HEK293 (cell line): Measurements from ENCODE around the gene RTL5.

Source experiments
- BCL11B ChIP-seq: fragments of 450-650 bp; formaldehyde crosslinking; IDR thresholded peaks from 2 replicates; pipeline ENCODE4 v1.5.1; 2016; ENCODE audit warnings: low read depth, missing biosample characterization, missing genetic modification characterization
- GLI4 ChIP-seq: fragments of 450-650 bp; formaldehyde crosslinking; IDR thresholded peaks from 2 replicates; pipeline ENCODE4 v1.5.1; 2016; ENCODE audit warnings: missing biosample characterization, missing genetic modification characterization
- GLIS2 ChIP-seq: fragments of 450-650 bp; formaldehyde crosslinking; IDR thresholded peaks from 2 replicates; pipeline ENCODE4 v1.5.1; 2016; ENCODE audit warnings: missing biosample characterization, missing genetic modification characterization
- HOXC10 ChIP-seq: sonication (generic); formaldehyde crosslinking; IDR thresholded peaks from 2 replicates; pipeline ENCODE4 v1.8.1; 2023; ENCODE audit warnings: mild to moderate bottlenecking, missing genetic modification reagents
- IKZF3 ChIP-seq: fragments of 450-650 bp; IDR thresholded peaks from 2 replicates; pipeline ENCODE4 v1.5.0; 2018; ENCODE audit warnings: missing biosample characterization, mild to moderate bottlenecking, missing genetic modification characterization, moderate library complexity
- KLF10 ChIP-seq: fragments of 450-650 bp; IDR thresholded peaks from 2 replicates; pipeline ENCODE4 v1.5.1; 2018; ENCODE audit warnings: missing biosample characterization, mild to moderate bottlenecking, missing genetic modification characterization
- KLF17 ChIP-seq: fragments of 450-650 bp; formaldehyde crosslinking; IDR thresholded peaks from 2 replicates; pipeline ENCODE4 v1.5.1; 2016; ENCODE audit warnings: missing biosample characterization, missing genetic modification characterization
- KLF8 ChIP-seq: fragments of 450-650 bp; formaldehyde crosslinking; IDR thresholded peaks from 2 replicates; pipeline ENCODE4 v1.5.1; 2016; ENCODE audit warnings: missing biosample characterization, missing genetic modification characterization
- PBX3 ChIP-seq: sonication (generic); formaldehyde crosslinking; IDR thresholded peaks from 2 replicates; pipeline ENCODE4 v1.8.1; 2022; ENCODE audit warnings: mild to moderate bottlenecking, moderate library complexity, missing genetic modification reagents
- PRDM4 ChIP-seq: fragments of 450-650 bp; formaldehyde crosslinking; IDR thresholded peaks from 2 replicates; pipeline ENCODE4 v1.5.1; 2017; ENCODE audit warnings: missing biosample characterization, missing genetic modification characterization
- SETDB1 ChIP-seq: IDR thresholded peaks from one replicate; pipeline ENCODE4 v1.6.1; 2017; ENCODE audit warnings: mild to moderate bottlenecking, low read length, moderate library complexity, mixed read lengths; ENCODE audit not compliant: insufficient read length
- SP7 ChIP-seq: fragments of 450-650 bp; formaldehyde crosslinking; IDR thresholded peaks from 2 replicates; pipeline ENCODE4 v1.5.1; 2016; ENCODE audit warnings: missing biosample characterization, missing genetic modification characterization
- ZFP37 ChIP-seq: fragments of 450-650 bp; formaldehyde crosslinking; IDR thresholded peaks from 2 replicates; pipeline ENCODE4 v1.5.1; 2016; ENCODE audit warnings: missing biosample characterization, missing genetic modification characterization
- ZNF174 ChIP-seq: fragments of 450-650 bp; formaldehyde crosslinking; IDR thresholded peaks from 2 replicates; pipeline ENCODE4 v1.5.0; 2017; ENCODE audit warnings: missing biosample characterization, mild to moderate bottlenecking, missing genetic modification characterization
- ZNF18 ChIP-seq: fragments of 450-650 bp; formaldehyde crosslinking; IDR thresholded peaks from 2 replicates; pipeline ENCODE4 v1.5.1; 2016; ENCODE audit warnings: missing biosample characterization, missing genetic modification characterization
- ZNF292 ChIP-seq: fragments of 450-650 bp; formaldehyde crosslinking; IDR thresholded peaks from 2 replicates; pipeline ENCODE4 v1.5.1; 2016; ENCODE audit warnings: low read depth, missing biosample characterization, missing genetic modification characterization, borderline replicate concordance
- ZNF311 ChIP-seq: fragments of 450-650 bp; formaldehyde crosslinking; IDR thresholded peaks from 2 replicates; pipeline ENCODE4 v1.5.1; 2017; ENCODE audit warnings: missing biosample characterization, missing genetic modification characterization, borderline replicate concordance
- ZNF341 ChIP-seq: fragments of 450-650 bp; formaldehyde crosslinking; IDR thresholded peaks from 2 replicates; pipeline ENCODE4; 2016; ENCODE audit warnings: low read depth, missing biosample characterization, missing genetic modification characterization
- ZNF366 ChIP-seq: fragments of 450-650 bp; formaldehyde crosslinking; conservative IDR thresholded peaks from 2 replicates; pipeline ENCODE4 v1.5.1; 2016; ENCODE audit warnings: missing biosample characterization, missing genetic modification characterization
- ZNF398 ChIP-seq: fragments of 450-650 bp; formaldehyde crosslinking; IDR thresholded peaks from 2 replicates; pipeline ENCODE4 v1.5.1; 2017; ENCODE audit warnings: missing biosample characterization, missing genetic modification characterization
- ZNF404 ChIP-seq: fragments of 450-650 bp; formaldehyde crosslinking; IDR thresholded peaks from 2 replicates; pipeline ENCODE4 v1.5.1; 2017; ENCODE audit warnings: missing biosample characterization, missing genetic modification characterization
- ZNF488 ChIP-seq: fragments of 450-650 bp; formaldehyde crosslinking; IDR thresholded peaks from 2 replicates; pipeline ENCODE4 v1.5.1; 2016; ENCODE audit warnings: missing biosample characterization, missing genetic modification characterization
- ZNF560 ChIP-seq: fragments of 450-650 bp; formaldehyde crosslinking; IDR thresholded peaks from 2 replicates; pipeline ENCODE4 v1.5.1; 2017; ENCODE audit warnings: missing biosample characterization, missing genetic modification characterization, borderline replicate concordance
- ZNF571 ChIP-seq: fragments of 450-650 bp; formaldehyde crosslinking; IDR thresholded peaks from 2 replicates; pipeline ENCODE4 v1.5.0; 2017; ENCODE audit warnings: missing biosample characterization, missing genetic modification characterization
- ZNF670 ChIP-seq: fragments of 450-650 bp; formaldehyde crosslinking; IDR thresholded peaks from 2 replicates; pipeline ENCODE4 v1.5.1; 2016; ENCODE audit warnings: missing biosample characterization, missing genetic modification characterization, low read depth
- ZNF692 ChIP-seq: fragments of 450-650 bp; formaldehyde crosslinking; IDR thresholded peaks from 2 replicates; pipeline ENCODE4 v1.5.1; 2016; ENCODE audit warnings: missing biosample characterization, missing genetic modification characterization
- ZNF707 ChIP-seq: fragments of 450-650 bp; formaldehyde crosslinking; IDR thresholded peaks from 2 replicates; pipeline ENCODE4 v1.5.1; 2016; ENCODE audit warnings: missing biosample characterization, missing genetic modification characterization
- ZNF785 ChIP-seq: fragments of 450-650 bp; formaldehyde crosslinking; IDR thresholded peaks from 2 replicates; pipeline ENCODE4 v1.5.1; 2016; ENCODE audit warnings: missing biosample characterization, missing genetic modification characterization
- ZNF791 ChIP-seq: fragments of 450-650 bp; formaldehyde crosslinking; IDR thresholded peaks from 2 replicates; pipeline ENCODE4 v1.5.1; 2016; ENCODE audit warnings: missing biosample characterization, missing genetic modification characterization

RTL5 gene

GRCh38 chrX:72131317-72132294 lies at the start of gene RTL5 (continued):
- TF ChIP-seq KLF10 (tag by site-specific recombination): peak; percentile 69; the same call in 1 of the 2 replicates
- TF ChIP-seq ZNF366 (tag by site-specific recombination): no peak; the same call in 1 of the 2 replicates
- no peak for TF ChIP-seq ZNF174
- TF ChIP-seq SP7 (tag by site-specific recombination): no peak
- no peak for TF ChIP-seq ZNF785 (tag by site-specific recombination)
- TF ChIP-seq PRDM4: no peak
- TF ChIP-seq ZFP37 (tag by site-specific recombination): no peak
- TF ChIP-seq ZNF791: no peak
- no peak for TF ChIP-seq ZNF292 (tag by site-specific recombination)
- TF ChIP-seq KLF8 (tag by site-specific recombination): no peak
- TF ChIP-seq GLI4 (tag by site-specific recombination): no peak
- TF ChIP-seq ZNF18 (tag by site-specific recombination): no peak
- no peak for TF ChIP-seq BCL11B
- TF ChIP-seq ZNF560 (tag by site-specific recombination): no peak
- TF ChIP-seq ZNF341 (tag by site-specific recombination): peak; percentile 39
- TF ChIP-seq GLIS2: peak; percentile 72
- TF ChIP-seq PBX3 (CRISPR knock-in tag): peak; percentile 28; the same call in 1 of the 2 replicates
- no peak for TF ChIP-seq HOXC10
- no peak for TF ChIP-seq KLF17 (tag by site-specific recombination)
- TF ChIP-seq ZNF311 (tag by site-specific recombination): no peak
- no peak for TF ChIP-seq ZNF488 (tag by site-specific recombination)
- no peak for TF ChIP-seq SETDB1
- TF ChIP-seq ZNF404 (tag by site-specific recombination): no peak
- no peak for TF ChIP-seq ZNF571 (tag by site-specific recombination)
- peak; percentile 43; the same call in 1 of the 2 replicates for TF ChIP-seq ZNF398 (tag by site-specific recombination)
- TF ChIP-seq ZNF707 (tag by site-specific recombination): no peak
- peak; percentile 34; the same call in 1 of the 2 replicates for TF ChIP-seq IKZF3 (tag by site-specific recombination)
- TF ChIP-seq ZNF692 (tag by site-specific recombination): no peak
- TF ChIP-seq ZNF670: no peak
